Endothelial cell of umbilical vein (primary cell): ENCODE data around the gene SLC15A3. TPM values are rescaled to one million over a fixed set of nuclear protein-coding genes. Genes with fewer than 3 reads are reported as not detected.

Experiments
- BruUV-seq: library from RNA; stranded (reverse); fragments of 400-500 nt; replicated peaks from 2 replicates; lab custom pipeline; 2021; lab: Mats Ljungman, UMichigan
- CTCF ChIA-PET: fragments of 300-600, 350-600 bp; sonication (Branson Sonifier 250); formaldehyde crosslinking; loops from one replicate; lab custom pipeline; 2021; ENCODE audit warnings: antibody characterized with exemption, inconsistent platforms; lab: Charles Lee
- POLR2A ChIA-PET: fragments of 300-600, 350-600 bp; sonication (Branson Sonifier 250); formaldehyde crosslinking; loops from one replicate; lab custom pipeline; 2021; ENCODE audit warnings: antibody characterized with exemption, inconsistent platforms; lab: Charles Lee
- DNase-seq: peaks from one replicate; pipeline ENCODE4 v3.0.0-alpha.2; 2011; ENCODE audit warnings: low read depth, low spot score
- FAIRE-seq: peaks from 2 replicates; lab custom pipeline; 2011; peaks lifted over from hg19 to GRCh38; lab: Jason Lieb, UNC
- H2AFZ ChIP-seq: 2 replicates; pipeline ENCODE4 v1.6.0; 2012; ENCODE audit warnings: low read depth, low read length, control low read depth, inconsistent platforms
- H3K27ac ChIP-seq: 2 replicates; pipeline ENCODE4 v1.5.1; 2011; ENCODE audit warnings: low read depth, mild to moderate bottlenecking, control low read depth, low read length, moderate library complexity; ENCODE audit not compliant: insufficient read depth
- H3K27me3 ChIP-seq, 2 experiments: 2 replicates each; pipeline versions ENCODE4 v1.6.0 to v1.6.1; 2011; ENCODE audit warnings: low read length in 2 of 2, mixed read lengths in 1 of 2; ENCODE audit not compliant: control insufficient read depth in 2 of 2, insufficient read depth in 2 of 2
- H3K36me3 ChIP-seq, 2 experiments: 2 replicates in 1 of 2; 3 replicates in 1 of 2; pipeline ENCODE4 v1.5.1; 2011; ENCODE audit warnings: low read length in 2 of 2, mild to moderate bottlenecking in 1 of 2, moderate library complexity in 1 of 2; ENCODE audit not compliant: control insufficient read depth in 2 of 2, insufficient read depth in 2 of 2; ENCODE audit errors: extremely low read depth in 1 of 2
- H3K4me1 ChIP-seq: 3 replicates; pipeline ENCODE4 v1.5.1; 2011; ENCODE audit warnings: mild to moderate bottlenecking, low read length; ENCODE audit not compliant: control insufficient read depth, insufficient read depth; ENCODE audit errors: extremely low read depth
- H3K4me2 ChIP-seq: 2 replicates; pipeline ENCODE4 v1.6.1; 2011; ENCODE audit warnings: low read length, control low read depth, mixed read lengths; ENCODE audit not compliant: insufficient read depth
- H3K4me3 ChIP-seq, 3 experiments: fragments of 200-600 bp in 1 of 3; sonication (generic), shearing (Covaris generic) in 1 of 3; replicated peaks in 1 of 3; 2 replicates each; pipeline ENCODE4 v1.5.1; 2011 to 2016; ENCODE audit warnings: control low read depth in 3 of 3, low read length in 3 of 3, mild to moderate bottlenecking in 2 of 3, inconsistent platforms in 1 of 3, low read depth in 1 of 3, moderate library complexity in 1 of 3; ENCODE audit not compliant: insufficient read depth in 1 of 3
- H3K79me2 ChIP-seq: 2 replicates; pipeline ENCODE4 v1.6.0; 2012; ENCODE audit warnings: low read length, inconsistent platforms; ENCODE audit not compliant: control insufficient read depth, insufficient read depth
- H3K9ac ChIP-seq: replicated peaks from 2 replicates; pipeline ENCODE3; 2011; ENCODE audit warnings: low read length, control low read depth; ENCODE audit not compliant: insufficient read depth; ENCODE audit errors: extremely low read depth
- H3K9me1 ChIP-seq: replicated peaks from 3 replicates; pipeline ENCODE4 v1.6.0; 2011; ENCODE audit warnings: mild to moderate bottlenecking, low read length; ENCODE audit not compliant: control insufficient read depth, insufficient read depth; ENCODE audit errors: extremely low read depth
- H3K9me3 ChIP-seq: replicated peaks from 2 replicates; pipeline ENCODE4 v1.5.1; 2012; ENCODE audit warnings: low read length, inconsistent platforms; ENCODE audit not compliant: control insufficient read depth, insufficient read depth
- H4K20me1 ChIP-seq: replicated peaks from 2 replicates; pipeline ENCODE3; 2011; ENCODE audit warnings: mild to moderate bottlenecking, low read length; ENCODE audit not compliant: control insufficient read depth, insufficient read depth; ENCODE audit errors: extremely low read depth
- EZH2 ChIP-seq: IDR thresholded peaks from 2 replicates; pipeline ENCODE4 v1.6.1; 2012; ENCODE audit warnings: borderline replicate concordance, low read depth, mild to moderate bottlenecking, moderate library complexity, low read length, inconsistent platforms; ENCODE audit not compliant: severe bottlenecking
- FOS ChIP-seq: IDR thresholded peaks from 2 replicates; pipeline ENCODE4 v1.6.1; 2011; ENCODE audit warnings: mild to moderate bottlenecking, low read length, moderate library complexity, borderline replicate concordance; ENCODE audit not compliant: insufficient read depth
- GATA2 ChIP-seq: IDR thresholded peaks from 2 replicates; pipeline ENCODE4 v1.7.0; 2011; ENCODE audit warnings: low read depth, mild to moderate bottlenecking, moderate library complexity, mixed read lengths, low read length; ENCODE audit not compliant: insufficient read length, insufficient read depth
- JUN ChIP-seq: IDR thresholded peaks from 2 replicates; pipeline ENCODE4 v1.6.1; 2011; ENCODE audit warnings: borderline replicate concordance, low read depth; ENCODE audit not compliant: insufficient read length, insufficient read depth
- MYC ChIP-seq: IDR thresholded peaks from one replicate; pipeline ENCODE4 v1.6.1; 2011; ENCODE audit warnings: mild to moderate bottlenecking, low read depth, low read length
- POLR2A ChIP-seq: IDR thresholded peaks from 2 replicates; pipeline ENCODE4 v1.6.1; 2012; ENCODE audit warnings: low read depth, mild to moderate bottlenecking, control low read depth, low read length
- POLR2AphosphoS5 ChIP-seq: IDR thresholded peaks from 2 replicates; pipeline ENCODE4 v1.6.1; 2012; ENCODE audit warnings: low read depth, mild to moderate bottlenecking, control low read depth, low read length, moderate library complexity; ENCODE audit not compliant: insufficient read depth
- dilution Hi-C: fragments of 300-500 bp; cut with MboI; formaldehyde crosslinking; loops from one replicate; pipeline ENCODE4 v1.15.0; 2019; ENCODE audit warnings: low sequenced_read_pairs; ENCODE audit not compliant: extremely low pct_ligation_motif_present
- intact Hi-C: fragments of 100-400 bp; cut with micrococcal nuclease; formaldehyde crosslinking; loops from one replicate; pipeline ENCODE4 v1.10.0; 2022
- polyA plus RNA-seq, 4 experiments: library from polyadenylated mRNA; depleted of rRNA in 3 of 4; stranded (reverse) in 3 of 4; unstranded in 1 of 4; fragments of >200 nt; gene quantifications; 2 replicates each; pipeline versions ENCODE4 v1.2.1 to v1.2.3, GENCODE V29; 2011 to 2012; ENCODE audit warnings: missing spikeins in 1 of 4
- total RNA-seq: library from RNA; stranded (reverse); gene quantifications from 2 replicates; pipeline ENCODE4 v1.2.3, GENCODE V29; 2021
- TF ChIP-seq, protein P1 (sequence below): IDR thresholded peaks from 2 replicates; pipeline ENCODE4 v1.6.1; 2011; ENCODE audit not compliant: insufficient read depth, insufficient read length
- TF ChIP-seq, protein P2 (sequence below), 2 donors: IDR thresholded peaks; 1 replicate in 1 of 2; 2 replicates in 1 of 2; pipeline ENCODE4 v1.5.1; 2011; ENCODE audit warnings: low read length in 2 of 2, mild to moderate bottlenecking in 2 of 2, moderate library complexity in 2 of 2, control low read depth in 1 of 2, inconsistent platforms in 1 of 2, low read depth in 1 of 2; ENCODE audit not compliant: insufficient read depth in 1 of 2; ENCODE audit errors: extremely low read depth in 1 of 2

The SLC15A3 gene
- total and polyA plus RNA-seq, 2 donors (not counting 3 experiments of a cell fraction or from before 2014, with no cell fraction given) = 3.3 to 4.4 TPM

GRCh38 chr11:60934790-60935605 is 17.0 kb downstream of the SLC15A3 start:
- no peaks in the 10 kb centered on the region for H3K27me3 ChIP-seq
- H3K36me3 ChIP-seq = peaks cover 0 to 32% of the 10 kb centered on the region in 2 experiments
- H3K9ac ChIP-seq = no peak overlapping the region
- H3K4me3 ChIP-seq = no peak overlapping the region
- dilution Hi-C loops = no loop called here
- no peaks in the 10 kb centered on the region for H3K9me3 ChIP-seq
- intact Hi-C loops = no loop called here
- ChIA-PET CTCF (interaction anchor here (1.4 to 1.8 kb wide), 3 partner anchors 19 to 36 kb away, joined by 4 read pairs; partner anchors contain the start of gene TMEM109), POLR2A (no interaction called here)
- H4K20me1 ChIP-seq = no peaks in the 10 kb centered on the region
- no peaks in the 10 kb centered on the region for H3K9me1 ChIP-seq
- no peak overlapping the region for H2AFZ ChIP-seq
- no TSS peak for BruUV-seq
- no peak overlapping the region for H3K4me2 ChIP-seq
- DNase-seq (no peak), FAIRE-seq (no peak)
- no peak for TF ChIP-seq GATA2
- TF ChIP-seq POLR2AphosphoS5 = no peak
- TF ChIP-seq POLR2A = no peak
- H3K79me2 ChIP-seq = no peaks in the 10 kb centered on the region
- no peak overlapping the region for H3K27ac ChIP-seq
- H3K4me1 ChIP-seq = peaks cover 8% of the 10 kb centered on the region

DNA sequence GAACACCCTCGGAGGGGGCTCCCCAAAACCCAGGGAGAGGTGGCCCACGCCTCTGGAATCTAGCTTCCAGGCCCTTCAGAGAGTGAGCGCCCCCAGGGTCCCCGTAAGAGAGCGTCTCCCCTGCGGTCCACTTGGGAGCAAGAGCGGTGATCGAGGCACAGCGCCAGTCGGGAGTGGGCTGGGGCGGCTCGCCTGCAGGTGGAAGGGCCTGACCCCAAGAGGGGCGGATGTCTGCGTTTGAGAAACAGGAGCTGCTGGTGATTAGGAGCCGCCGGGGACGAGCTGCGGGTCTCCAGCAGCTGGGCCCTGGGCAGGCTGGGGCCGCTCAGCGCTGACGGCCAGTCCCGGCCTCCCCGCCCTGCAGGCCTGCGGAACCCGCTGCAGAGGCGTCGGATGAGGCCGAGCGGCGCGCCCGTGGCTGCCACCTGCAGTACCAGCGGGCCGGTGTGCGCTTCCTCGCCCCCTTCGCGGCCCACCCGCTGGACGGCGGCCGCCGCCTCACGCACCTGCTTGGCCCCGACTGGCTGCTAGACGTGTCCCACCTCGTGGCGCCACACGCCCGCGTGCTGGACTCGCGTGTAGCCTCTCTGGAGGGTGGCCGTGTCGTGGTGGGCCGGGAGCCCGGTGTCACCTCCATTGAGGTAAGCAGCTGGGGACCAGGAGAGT is 17.7 kb downstream of the SLC15A3 start:
- CTCF ChIA-PET = interaction anchor here (1.4 to 1.8 kb wide), 2 partner anchors 19 to 35 kb away, joined by 4 read pairs; no protein-coding TSS in a partner anchor
- Histone ChIP-seq H3K9me1 (no peaks in the 10 kb centered on the region), H3K79me2 (no peaks in the 10 kb centered on the region), H3K27ac (no peak overlapping the region), H3K4me2 (no peak overlapping the region), H3K9me3 (no peaks in the 10 kb centered on the region), H3K4me3 (no peak overlapping the region), H3K27me3 (no peaks in the 10 kb centered on the region), H3K36me3 (peaks cover 0 to 34% of the 10 kb centered on the region in 2 experiments), H2AFZ (no peak overlapping the region), H3K4me1 (peaks cover 8% of the 10 kb centered on the region), H4K20me1 (no peaks in the 10 kb centered on the region), H3K9ac (no peak overlapping the region)
- intact Hi-C loops (no loop called here), dilution Hi-C loops (no loop called here)
- POLR2A ChIA-PET = no interaction called here
- TF ChIP-seq FOS = no peak
- TF ChIP-seq EZH2 = no peak
- TF ChIP-seq, protein P1, sequence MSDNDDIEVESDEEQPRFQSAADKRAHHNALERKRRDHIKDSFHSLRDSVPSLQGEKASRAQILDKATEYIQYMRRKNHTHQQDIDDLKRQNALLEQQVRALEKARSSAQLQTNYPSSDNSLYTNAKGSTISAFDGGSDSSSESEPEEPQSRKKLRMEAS = no peak
- no peak for TF ChIP-seq POLR2AphosphoS5
- no peak for TF ChIP-seq MYC
- no peak for TF ChIP-seq GATA2
- TF ChIP-seq, protein P2, sequence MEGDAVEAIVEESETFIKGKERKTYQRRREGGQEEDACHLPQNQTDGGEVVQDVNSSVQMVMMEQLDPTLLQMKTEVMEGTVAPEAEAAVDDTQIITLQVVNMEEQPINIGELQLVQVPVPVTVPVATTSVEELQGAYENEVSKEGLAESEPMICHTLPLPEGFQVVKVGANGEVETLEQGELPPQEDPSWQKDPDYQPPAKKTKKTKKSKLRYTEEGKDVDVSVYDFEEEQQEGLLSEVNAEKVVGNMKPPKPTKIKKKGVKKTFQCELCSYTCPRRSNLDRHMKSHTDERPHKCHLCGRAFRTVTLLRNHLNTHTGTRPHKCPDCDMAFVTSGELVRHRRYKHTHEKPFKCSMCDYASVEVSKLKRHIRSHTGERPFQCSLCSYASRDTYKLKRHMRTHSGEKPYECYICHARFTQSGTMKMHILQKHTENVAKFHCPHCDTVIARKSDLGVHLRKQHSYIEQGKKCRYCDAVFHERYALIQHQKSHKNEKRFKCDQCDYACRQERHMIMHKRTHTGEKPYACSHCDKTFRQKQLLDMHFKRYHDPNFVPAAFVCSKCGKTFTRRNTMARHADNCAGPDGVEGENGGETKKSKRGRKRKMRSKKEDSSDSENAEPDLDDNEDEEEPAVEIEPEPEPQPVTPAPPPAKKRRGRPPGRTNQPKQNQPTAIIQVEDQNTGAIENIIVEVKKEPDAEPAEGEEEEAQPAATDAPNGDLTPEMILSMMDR (IDR thresholded peaks at IDR 0.05; ENCODE audit: extremely low read depth in 1 of 2, insufficient read depth in 1 of 2, low read depth in 1 of 2, low read length in 2 of 2) = no peak
- TF ChIP-seq JUN = no peak
- no peak for TF ChIP-seq POLR2A
- no TSS peak for BruUV-seq
- FAIRE-seq (no peak), DNase-seq (no peak)
